Measurements from ENCODE around the gene SFXN4. TPM values are rescaled to one million over a fixed set of nuclear protein-coding genes. Genes with fewer than 3 reads are reported as not detected.
"Not testable (repeated sequence)": the region's sequence is repeated elsewhere in the genome, so short reads cannot be mapped to it uniquely, and the experiment has no call there.

The SFXN4 gene
- total RNA-seq, 4 donors from 2014 or later, result 12.2 to 37.4 (median 15.0) TPM

- DNase-seq (ENCODE audit: low spot score in 2 of 2), result no peak
- no peak for TF ChIP-seq EP300 (IDR thresholded peaks at IDR 0.05)
- no peak for TF ChIP-seq POLR2A (IDR thresholded peaks at IDR 0.05)
- TF ChIP-seq CTCF (IDR thresholded peaks at IDR 0.05), result no peak
- TF ChIP-seq POLR2AphosphoS5 (IDR thresholded peaks at IDR 0.05), result no peak
- H3K4me1 ChIP-seq, result peaks cover 3% of the 10 kb centered on the region
- no peaks in the 10 kb centered on the region for H3K27me3 ChIP-seq
- 77% methylated on average over 3 of the region's 3 CpGs for WGBS
- H3K36me3 ChIP-seq, result no peaks in the 10 kb centered on the region
- no peaks in the 10 kb centered on the region for H3K9me3 ChIP-seq
- no peak overlapping the region for H3K27ac ChIP-seq
- H3K4me3 ChIP-seq, result no peak overlapping the region
Measured at GRCh38 chr10:119189811-119190282, 24.3 kb upstream of the SFXN4 start.

- no peaks in the 10 kb centered on the region for H3K36me3 ChIP-seq
- H3K4me3 ChIP-seq, result no peak overlapping the region
- no peaks in the 10 kb centered on the region for H3K27me3 ChIP-seq
- no peaks in the 10 kb centered on the region for H3K9me3 ChIP-seq
- TF ChIP-seq POLR2A (IDR thresholded peaks at IDR 0.05) (no peak), CTCF (IDR thresholded peaks at IDR 0.05) (no peak), EP300 (IDR thresholded peaks at IDR 0.05) (no peak), POLR2AphosphoS5 (IDR thresholded peaks at IDR 0.05) (no peak)
- 71% methylated on average over 9 of the region's 9 CpGs for WGBS
- H3K27ac ChIP-seq, result no peak overlapping the region
- DNase-seq (ENCODE audit: low spot score in 2 of 2), result no peak
- H3K4me1 ChIP-seq, result peaks cover 4% of the 10 kb centered on the region
Measured at GRCh38 chr10:119183664-119184412, 18.3 kb upstream of the SFXN4 start.

GRCh38 chr10:119180850-119181400 lies 15.4 kb upstream of the SFXN4 start:
- H3K9me3 ChIP-seq; DNase-seq (ENCODE audit: low spot score in 2 of 2); H3K4me3 ChIP-seq; H3K27ac ChIP-seq; H3K27me3 ChIP-seq; H3K36me3 ChIP-seq: not testable (repeated sequence)
- H3K4me1 ChIP-seq, result peaks cover 17% of the 10 kb centered on the region
- WGBS, result 93% methylated on average over 7 of the region's 7 CpGs

- TF ChIP-seq EP300 (IDR thresholded peaks at IDR 0.05) (no peak), POLR2AphosphoS5 (IDR thresholded peaks at IDR 0.05) (no peak), CTCF (IDR thresholded peaks at IDR 0.05) (peak in 1 of 2 donors; percentile 33), POLR2A (IDR thresholded peaks at IDR 0.05) (peak; percentile 14 to 49)
- under 1% methylated on average over 22 of the region's 45 CpGs for WGBS
- Histone ChIP-seq H3K27ac (peak within 1 kb of the TSS; percentile 92), H3K27me3 (no peaks in the 10 kb centered on the region), H3K9me3 (no peaks in the 10 kb centered on the region), H3K36me3 (peaks cover 16% of the 10 kb centered on the region), H3K4me3 (peak within 1 kb of the TSS; percentile 91), H3K4me1 (peaks cover 17% of the 10 kb centered on the region)
- peak; percentile 95 to 96 for DNase-seq (ENCODE audit: low spot score in 2 of 2)
Measured at GRCh38 chr10:119178372-119179119, 13.0 kb upstream of the SFXN4 start, which contains the start of gene PRDX3. Gene PRDX3 (minus strand): TSS chr10:119178812. CDS start chr10:119178790, 22 bp downstream.

- Histone ChIP-seq H3K9me3 (no peaks in the 10 kb centered on the region), H3K27me3 (no peaks in the 10 kb centered on the region), H3K36me3 (peaks cover 24% of the 10 kb centered on the region), H3K4me3 (peak overlapping the region; percentile 91), H3K4me1 (peaks cover 17% of the 10 kb centered on the region), H3K27ac (peak overlapping the region; percentile 92)
- WGBS, result 30% methylated on average over 21 of the region's 21 CpGs
- no peak for DNase-seq (ENCODE audit: low spot score in 2 of 2)
- no peak for TF ChIP-seq POLR2AphosphoS5 (IDR thresholded peaks at IDR 0.05)
- no peak for TF ChIP-seq POLR2A (IDR thresholded peaks at IDR 0.05)
- no peak for TF ChIP-seq CTCF (IDR thresholded peaks at IDR 0.05)
- TF ChIP-seq EP300 (IDR thresholded peaks at IDR 0.05), result no peak
Measured at GRCh38 chr10:119177708-119178371, 12.3 kb upstream of the SFXN4 start.
